A204.1 (cell line): Measurements from ENCODE around the gene RBMS3.
"Not testable (repeated sequence)": the region's sequence is repeated elsewhere in the genome, so short reads cannot be mapped to it uniquely, and the experiment has no call there.

Experiments used
- FAIRE-seq: peaks from 2 replicates; lab custom pipeline; 2012; peaks lifted over from hg19 to GRCh38; lab: Jason Lieb, UNC

The RBMS3 gene

DNA sequence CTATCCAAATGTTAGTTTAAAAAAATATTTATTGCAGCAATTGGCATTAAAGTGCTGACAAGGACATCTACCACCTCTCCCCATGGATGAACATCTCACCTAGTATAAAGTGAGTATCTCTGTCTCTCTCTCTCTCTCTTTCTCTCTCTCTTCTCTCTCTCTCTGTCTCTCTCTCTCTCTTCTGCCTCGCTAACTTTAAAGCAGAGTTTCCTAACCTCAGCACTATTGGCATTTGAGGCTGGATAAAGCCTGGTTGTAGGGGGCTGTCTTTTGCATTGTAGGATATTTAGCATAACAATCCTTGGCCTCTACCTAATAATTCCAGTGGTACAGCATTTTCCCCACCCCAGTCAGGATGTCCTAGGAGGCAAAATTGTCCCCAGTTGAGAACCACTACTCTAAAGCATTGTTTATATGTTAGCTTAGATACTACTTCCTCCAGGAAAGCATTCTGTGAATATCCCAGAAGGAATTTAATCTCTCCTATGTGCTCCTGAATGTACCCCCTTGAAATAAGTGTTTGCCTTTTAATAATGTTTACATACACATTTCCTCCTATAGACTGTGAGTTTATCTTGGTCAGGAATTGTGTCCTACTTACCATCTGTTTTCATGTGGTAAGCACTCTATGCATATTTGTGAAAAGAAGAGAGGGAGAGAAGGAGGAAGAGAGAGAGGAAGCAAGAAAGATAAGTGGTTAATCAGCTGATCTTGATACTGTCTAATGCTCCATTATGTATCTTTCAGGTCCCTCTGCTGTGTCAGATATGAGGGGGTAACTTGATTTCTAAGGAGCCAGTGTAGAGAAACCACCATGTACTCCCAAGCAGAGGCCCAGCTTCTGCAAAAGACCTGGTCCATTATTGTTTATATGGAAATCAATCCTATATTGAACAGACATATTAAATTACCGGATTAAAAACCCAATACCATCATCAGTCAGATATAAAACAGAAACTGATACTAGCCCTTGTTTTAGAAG lies 346.6 kb downstream of the RBMS3 start:
- FAIRE-seq: no peak

DNA sequence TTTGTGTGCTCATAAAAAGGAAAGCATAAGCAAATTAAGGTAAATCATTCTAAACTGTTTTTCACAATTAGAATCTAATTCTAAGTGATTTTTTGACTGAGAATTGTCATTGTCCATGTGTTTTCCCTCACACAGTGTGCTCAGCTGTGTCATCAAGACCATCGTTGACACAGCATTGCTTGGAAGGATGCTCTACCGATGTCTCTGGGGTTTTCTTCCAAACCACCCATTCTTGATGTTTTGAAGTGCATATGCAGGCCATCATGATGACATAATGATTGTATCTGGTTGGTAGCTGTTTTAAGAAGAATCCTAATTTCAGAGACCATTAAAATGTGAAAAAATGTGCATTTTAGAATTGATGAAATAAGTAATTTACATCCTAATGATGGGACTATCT lies 347.9 kb downstream of the RBMS3 start:
- no peak for FAIRE-seq

DNA sequence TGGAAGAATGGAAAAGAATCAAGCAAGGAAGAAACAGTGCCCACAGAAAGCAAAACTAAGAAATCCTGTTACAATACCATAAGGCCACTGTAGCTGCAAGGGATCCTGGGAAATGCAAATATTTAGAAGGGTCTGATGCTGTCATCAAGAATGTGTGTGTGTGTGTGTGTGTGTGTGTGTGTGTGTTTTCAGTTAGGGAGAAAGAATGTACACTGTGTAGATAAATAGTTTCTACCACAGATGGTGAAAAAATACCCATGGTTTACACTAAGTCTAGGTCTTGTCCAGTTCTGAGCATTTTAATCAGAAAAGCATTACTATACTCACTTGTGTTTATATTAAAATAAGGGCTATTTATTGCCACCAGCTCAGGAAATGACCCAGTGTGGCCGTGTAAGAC lies 355.0 kb downstream of the RBMS3 start:
- FAIRE-seq: no peak

DNA sequence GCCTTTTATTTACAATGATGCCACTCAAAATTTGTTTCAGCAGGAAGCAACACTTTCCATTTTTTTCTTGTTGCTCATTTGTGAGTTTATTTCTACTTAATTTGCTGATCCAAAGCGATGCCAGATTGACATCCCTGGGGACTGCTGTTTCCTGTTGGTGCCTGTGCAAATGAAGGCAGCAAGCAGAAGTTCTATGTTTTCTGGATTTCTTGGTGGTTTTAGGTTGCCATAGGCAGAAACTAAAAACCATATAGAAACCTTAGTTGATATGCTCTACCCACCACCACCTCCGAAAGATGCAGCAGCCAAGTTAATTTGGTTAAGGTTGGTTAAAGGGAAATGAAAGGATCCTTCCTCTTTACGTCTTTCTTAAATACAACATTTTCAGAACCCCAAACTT lies 356.2 kb downstream of the RBMS3 start:
- FAIRE-seq: no peak

DNA sequence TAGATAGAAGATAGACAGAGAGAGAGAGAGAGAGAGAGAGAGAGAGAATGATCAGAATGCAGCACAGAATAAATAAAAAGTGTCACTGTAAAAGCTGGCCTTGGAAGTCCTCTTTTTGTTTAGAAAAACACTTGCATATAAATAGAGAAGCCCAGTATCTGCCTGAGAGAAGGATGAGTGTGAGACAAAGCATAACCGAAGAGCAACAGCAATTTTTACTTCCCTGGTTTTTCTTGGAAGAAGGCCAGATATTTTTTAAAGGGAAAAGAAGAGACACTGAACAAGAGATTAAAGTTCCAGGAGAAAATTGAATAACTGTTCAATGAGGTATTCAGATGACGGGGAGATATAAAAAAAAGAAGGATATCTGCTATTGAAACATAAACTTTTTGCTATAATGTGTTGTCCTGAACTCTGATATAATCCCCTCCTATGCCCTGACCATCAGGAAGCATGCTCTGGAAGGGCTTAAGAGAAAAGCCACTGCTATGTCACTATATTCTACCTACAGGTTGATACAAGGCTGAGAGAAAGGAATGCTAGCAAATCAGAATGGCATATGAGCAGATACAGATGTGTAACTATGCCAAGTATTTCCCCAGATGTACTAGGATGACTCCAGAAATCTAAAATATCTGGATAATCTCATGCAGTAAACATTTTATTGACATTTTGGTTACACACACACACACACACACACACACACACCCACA lies 358.9 kb downstream of the RBMS3 start:
- no peak for FAIRE-seq

- no peak for FAIRE-seq
Measured at GRCh38 chr3:29642393-29643033, 361.6 kb downstream of the RBMS3 start.

DNA sequence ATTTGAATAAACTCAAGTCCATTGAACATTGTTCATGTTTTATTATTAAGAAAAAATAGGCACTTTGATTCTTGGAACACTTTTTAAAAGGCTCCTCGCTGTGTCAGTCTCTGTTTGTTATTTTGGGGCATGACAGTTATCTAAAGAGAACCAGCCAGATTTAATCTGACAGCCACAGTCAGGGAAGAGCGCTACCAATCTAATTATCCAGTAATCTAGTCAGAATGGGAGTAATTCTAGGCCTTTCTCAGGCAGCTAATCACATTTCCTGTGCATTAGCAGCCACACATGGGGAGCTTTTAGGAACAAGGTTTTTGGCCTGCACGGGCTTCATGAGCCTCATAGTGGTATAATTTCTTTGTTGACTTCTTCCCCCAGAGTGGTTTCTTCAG lies 362.2 kb downstream of the RBMS3 start:
- no peak for FAIRE-seq

GRCh38 chr3:29644261-29644660 lies 363.4 kb downstream of the RBMS3 start:
- FAIRE-seq: no peak

DNA sequence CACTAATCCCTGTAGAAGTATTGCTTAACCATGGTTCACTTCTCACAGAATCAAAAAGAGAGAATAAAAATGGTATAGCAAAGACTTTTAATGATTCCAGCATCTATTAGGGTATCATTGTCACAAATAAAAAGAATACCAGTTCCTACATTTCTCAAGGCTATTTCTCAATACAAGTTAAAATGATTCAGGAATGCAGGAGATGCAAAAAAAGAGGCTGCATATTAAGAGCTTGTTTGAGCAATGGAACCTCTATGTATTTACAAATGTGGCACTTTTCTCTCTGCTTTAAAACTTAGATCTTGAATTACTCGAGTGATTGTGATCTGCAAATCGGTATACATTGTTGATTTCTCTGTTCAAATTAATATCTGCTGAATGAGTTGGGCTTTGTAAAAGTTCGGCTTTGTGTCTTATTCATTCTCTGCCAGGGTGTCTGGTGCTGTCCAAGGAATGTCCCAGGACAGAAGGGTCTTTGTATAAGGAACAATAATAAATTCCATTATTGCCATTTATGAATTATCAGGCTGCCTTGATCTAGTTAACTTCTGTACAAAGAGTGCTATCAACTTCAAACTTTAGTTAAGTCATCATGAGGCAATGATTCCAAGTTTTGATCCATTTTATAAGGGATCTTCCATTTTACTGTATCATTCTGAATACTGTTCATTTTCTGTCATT lies 364.2 kb downstream of the RBMS3 start:
- no peak for FAIRE-seq

- FAIRE-seq: no peak
Measured at GRCh38 chr3:29646043-29646442, 365.2 kb downstream of the RBMS3 start.

- FAIRE-seq: no peak
Measured at GRCh38 chr3:29649815-29650547, 369.1 kb downstream of the RBMS3 start.

DNA sequence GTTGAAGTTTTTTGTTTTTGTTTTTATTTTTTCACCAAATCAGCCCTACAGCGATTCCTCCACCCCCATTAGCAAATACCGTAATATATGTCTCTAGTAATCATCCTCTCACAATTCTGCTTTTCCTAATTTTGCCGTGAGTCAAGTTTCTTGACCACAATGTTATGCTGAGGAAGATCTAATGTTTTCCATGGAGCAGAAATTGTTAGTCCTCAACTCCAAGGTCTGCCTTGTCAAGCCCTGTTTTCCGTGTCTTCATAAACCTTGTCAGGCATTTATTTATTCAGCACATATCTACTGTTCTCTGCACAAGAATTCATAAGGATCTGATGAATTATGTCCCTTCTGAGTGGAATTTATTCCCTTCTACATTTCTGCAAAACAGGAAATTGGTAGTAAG lies 372.8 kb downstream of the RBMS3 start:
- FAIRE-seq: no peak

DNA sequence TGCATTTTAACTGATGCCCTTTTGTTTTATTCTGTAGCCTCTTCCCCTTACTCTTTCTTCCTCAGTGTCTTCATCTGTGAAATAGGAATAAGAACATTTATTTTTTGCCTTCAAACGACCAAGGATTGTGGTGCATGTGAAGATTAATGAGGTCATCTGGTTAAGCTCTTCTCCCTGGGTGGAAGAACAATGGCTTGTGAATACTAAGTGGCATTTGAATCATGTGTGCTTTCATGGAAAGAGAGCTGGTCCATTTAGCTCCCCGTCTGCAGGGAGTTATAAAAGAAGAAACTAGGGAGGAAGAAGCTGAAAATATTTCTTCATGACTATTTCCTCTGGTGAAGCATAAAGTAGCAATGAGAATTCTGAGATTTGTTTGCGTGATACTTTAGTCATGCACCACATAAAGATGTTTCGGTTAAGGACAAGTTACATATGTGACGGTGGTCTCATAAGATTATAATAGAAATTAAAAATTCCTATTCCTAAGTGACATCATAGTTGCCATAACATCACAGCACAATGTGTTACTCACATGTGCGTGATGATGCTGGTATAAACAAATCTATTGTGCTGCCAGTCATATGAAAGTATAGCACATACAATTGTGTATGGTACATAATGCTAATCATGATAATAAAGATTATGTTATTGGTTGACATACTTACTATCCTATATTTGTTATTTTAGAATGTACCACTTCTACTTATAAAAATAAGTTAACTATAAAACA lies 374.3 kb downstream of the RBMS3 start:
- FAIRE-seq: no peak

GRCh38 chr3:29665688-29666087 lies 384.8 kb downstream of the RBMS3 start:
- FAIRE-seq: no peak

GRCh38 chr3:29668233-29668632 lies 387.4 kb downstream of the RBMS3 start:
- FAIRE-seq: no peak

DNA sequence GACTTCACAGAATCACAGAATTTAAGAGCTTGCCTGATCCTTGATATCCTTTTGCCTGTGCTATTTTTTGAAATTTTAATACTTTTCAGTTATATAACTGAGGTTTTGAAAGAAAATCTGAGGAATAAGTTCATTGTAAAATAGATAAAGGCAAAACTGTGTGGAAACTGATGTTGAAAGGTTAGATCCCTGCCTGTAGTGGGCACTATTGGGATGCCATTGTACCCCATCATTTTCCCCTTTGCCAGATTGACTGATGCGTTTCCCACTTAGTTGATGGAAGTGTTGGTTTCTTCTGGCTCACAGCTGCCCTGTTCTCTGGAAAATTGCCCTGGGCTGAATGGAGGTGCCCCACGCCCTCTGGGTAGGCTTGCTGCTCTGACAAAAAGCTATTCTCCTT lies 387.9 kb downstream of the RBMS3 start:
- no peak for FAIRE-seq

DNA sequence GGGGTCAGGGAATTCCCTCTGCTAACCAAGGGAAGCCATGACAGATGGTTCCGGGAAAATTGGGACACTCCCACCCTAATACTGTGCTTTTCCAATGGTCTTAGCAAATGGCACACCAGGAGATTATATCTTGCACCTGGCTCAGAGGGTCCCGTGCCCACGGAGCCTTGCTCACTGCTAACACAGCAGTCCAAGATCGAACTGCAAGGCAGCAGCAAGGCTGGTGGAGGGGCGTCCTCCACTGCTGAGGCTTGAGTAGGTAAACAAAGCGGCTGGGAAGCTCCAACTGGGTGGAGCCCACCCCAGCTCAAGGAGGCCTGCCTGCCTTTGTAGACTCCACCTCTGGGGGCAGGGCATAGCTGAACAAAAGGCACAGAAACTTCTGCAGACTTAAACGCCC lies 389.6 kb downstream of the RBMS3 start:
- not testable (repeated sequence) for FAIRE-seq

GRCh38 chr3:29677421-29677820 lies 396.6 kb downstream of the RBMS3 start:
- FAIRE-seq: no peak

- no peak for FAIRE-seq
Measured at GRCh38 chr3:29679944-29680343, 399.1 kb downstream of the RBMS3 start.

DNA sequence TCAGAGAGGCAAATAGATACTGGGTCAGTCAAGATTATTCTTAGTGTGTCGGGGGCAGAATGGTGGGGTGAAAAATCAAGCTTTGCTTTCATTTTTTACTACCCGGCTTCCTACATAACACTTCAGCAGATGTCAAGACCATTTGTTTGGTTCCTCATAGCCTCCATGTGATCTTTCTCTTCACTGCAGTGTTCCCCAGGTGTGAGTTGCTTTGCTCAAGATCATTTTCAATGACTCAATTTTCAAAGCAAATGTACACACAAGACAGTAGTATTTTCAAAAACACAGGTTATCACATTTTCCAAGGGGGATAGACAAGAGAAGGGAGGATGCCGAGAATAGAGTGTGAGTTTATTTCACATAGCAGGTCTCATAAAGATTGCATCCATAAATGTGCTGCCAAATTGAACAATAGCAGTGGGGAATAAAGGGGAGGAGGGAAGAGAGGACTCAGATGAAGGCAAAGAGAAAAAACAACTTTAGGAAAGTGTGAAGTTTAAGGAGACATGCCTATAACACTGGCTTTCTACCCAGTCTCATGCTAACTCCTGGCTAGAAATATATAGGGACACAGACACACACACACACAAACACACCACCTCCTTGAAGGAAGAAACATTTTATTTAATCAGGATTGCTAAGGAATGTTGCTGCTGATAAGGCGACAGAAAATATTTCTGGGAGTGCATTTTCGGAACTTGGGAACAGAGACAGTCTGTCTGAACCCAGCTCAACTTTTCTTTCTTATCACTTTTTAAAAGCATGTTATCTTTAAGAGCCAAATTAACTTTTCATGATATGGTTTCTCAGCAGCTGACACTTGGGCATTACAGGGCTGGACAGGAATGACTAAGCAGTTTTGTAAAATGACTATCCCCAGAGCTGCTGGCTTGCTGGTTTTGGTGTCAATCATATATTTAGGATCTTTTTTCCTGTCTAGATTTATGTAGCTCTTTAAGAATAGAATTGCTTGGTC lies 402.4 kb downstream of the RBMS3 start:
- FAIRE-seq: no peak
